Measurements from ENCODE around the gene ZNF500.

The ZNF500 gene

DNA sequence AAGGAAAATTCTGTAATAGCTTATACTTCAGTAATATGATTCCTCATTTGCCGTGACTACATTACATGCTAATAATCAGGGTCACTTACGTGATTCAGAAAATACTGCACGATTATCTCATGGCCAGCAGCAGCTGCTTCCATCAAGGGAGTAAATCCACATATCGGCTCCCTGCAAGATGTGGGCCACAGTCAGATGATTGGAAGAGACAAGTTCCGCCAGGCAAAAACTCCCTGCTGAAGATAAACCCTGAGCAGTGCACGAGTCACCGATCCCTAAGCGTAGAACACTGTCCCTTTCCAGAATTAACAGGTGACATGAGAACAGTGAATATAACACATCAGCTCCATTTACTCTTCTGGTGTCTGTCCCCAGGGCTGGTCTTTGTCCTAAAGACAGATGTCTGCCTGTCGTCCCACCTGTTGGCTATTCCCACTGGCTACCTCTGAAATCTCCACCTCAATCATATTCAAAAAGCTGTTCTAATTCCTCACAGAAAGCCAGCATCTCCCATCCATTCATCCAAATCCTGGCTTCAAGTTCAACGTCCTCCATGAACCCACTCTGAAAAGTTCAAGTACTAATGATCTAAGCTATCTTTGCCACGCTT, 42.2 kb downstream of the ZNF500 start:
- Mint-ChIP-seq H3K27me3 (no peaks in the 10 kb centered on the region), H3K4me1 (no peaks in the 10 kb centered on the region)

DNA sequence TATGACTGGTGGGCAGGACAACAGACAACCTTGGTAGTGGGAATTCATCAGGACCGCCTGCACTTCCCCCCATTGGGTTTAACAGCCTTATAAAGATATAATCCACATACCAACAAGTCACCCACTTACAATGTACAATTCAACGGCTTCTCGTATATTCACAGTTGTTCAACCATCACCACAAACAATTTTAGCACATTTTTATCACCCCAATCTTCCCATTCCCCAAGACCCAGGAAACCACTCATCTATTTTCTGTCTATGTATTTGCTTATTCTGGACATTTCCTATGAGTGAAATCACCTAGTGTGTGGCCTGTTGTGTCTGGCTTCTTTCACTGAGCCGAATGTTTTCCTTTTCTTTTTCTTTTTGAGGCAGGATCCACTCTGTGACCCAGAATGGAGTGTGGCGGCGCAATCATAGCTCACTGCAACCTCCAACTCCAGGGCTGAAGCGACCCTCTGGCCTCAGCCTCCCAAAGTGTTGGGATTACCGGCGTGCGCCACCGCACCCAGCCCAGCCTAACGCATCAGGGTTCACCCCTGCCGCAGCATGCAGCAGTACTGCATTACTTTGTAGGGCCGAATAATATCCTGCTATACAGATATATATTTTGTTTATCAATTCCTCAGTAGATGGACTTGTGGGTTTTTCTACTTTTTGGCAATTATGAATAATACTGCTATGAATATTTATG, 43.7 kb downstream of the ZNF500 start:
- peaks cover 13% of the 10 kb centered on the region for H3K4me1 Mint-ChIP-seq
- no peak for ATAC-seq
- H3K4me3 Mint-ChIP-seq: no peak overlapping the region
- peaks cover 26% of the 10 kb centered on the region for H3K36me3 Mint-ChIP-seq
- no peaks in the 10 kb centered on the region for H3K27me3 Mint-ChIP-seq
- no peak overlapping the region for H3K27ac Mint-ChIP-seq
- H3K9me3 Mint-ChIP-seq: no peaks in the 10 kb centered on the region

More for the DNA sequence above, 42.2 kb downstream of the ZNF500 start:
- no peak for ATAC-seq
- Mint-ChIP-seq H3K27ac (no peak overlapping the region), H3K36me3 (peaks cover 26% of the 10 kb centered on the region), H3K4me3 (no peak overlapping the region), H3K9me3 (no peaks in the 10 kb centered on the region)

DNA sequence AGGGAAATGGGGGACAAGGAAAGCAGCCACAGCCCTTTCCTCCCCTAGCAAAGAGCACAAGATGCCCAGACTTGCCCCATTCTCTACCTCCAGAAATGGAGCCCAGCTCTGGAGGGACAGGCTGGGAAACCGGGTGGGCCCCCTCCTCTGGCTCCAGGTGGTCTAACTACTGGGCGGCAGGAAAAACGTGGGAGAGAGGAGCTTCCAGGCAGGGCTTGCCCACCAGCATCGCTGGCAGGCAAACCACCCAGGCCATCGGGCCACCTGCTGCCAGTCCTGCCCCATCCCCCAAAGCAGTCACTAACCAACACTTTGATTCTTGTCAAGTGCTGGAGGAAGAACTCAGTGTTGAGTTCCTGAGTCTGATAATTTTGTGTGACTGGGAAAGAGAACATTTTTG, 48.5 kb downstream of the ZNF500 start:
- Mint-ChIP-seq H3K4me3 (no peak overlapping the region), H3K9me3 (no peaks in the 10 kb centered on the region), H3K27me3 (no peaks in the 10 kb centered on the region), H3K4me1 (peaks cover 15% of the 10 kb centered on the region), H3K36me3 (peaks cover 16% of the 10 kb centered on the region), H3K27ac (peak overlapping the region; percentile 14)
- ATAC-seq: no peak

- Mint-ChIP-seq H3K9me3 (no peaks in the 10 kb centered on the region), H3K4me1 (peaks cover 15% of the 10 kb centered on the region), H3K36me3 (peaks cover 26% of the 10 kb centered on the region), H3K27ac (no peak overlapping the region), H3K4me3 (no peak overlapping the region), H3K27me3 (no peaks in the 10 kb centered on the region)
- no peak for ATAC-seq
Measured at GRCh38 chr16:4714996-4715395, 52.0 kb downstream of the ZNF500 start.

DNA sequence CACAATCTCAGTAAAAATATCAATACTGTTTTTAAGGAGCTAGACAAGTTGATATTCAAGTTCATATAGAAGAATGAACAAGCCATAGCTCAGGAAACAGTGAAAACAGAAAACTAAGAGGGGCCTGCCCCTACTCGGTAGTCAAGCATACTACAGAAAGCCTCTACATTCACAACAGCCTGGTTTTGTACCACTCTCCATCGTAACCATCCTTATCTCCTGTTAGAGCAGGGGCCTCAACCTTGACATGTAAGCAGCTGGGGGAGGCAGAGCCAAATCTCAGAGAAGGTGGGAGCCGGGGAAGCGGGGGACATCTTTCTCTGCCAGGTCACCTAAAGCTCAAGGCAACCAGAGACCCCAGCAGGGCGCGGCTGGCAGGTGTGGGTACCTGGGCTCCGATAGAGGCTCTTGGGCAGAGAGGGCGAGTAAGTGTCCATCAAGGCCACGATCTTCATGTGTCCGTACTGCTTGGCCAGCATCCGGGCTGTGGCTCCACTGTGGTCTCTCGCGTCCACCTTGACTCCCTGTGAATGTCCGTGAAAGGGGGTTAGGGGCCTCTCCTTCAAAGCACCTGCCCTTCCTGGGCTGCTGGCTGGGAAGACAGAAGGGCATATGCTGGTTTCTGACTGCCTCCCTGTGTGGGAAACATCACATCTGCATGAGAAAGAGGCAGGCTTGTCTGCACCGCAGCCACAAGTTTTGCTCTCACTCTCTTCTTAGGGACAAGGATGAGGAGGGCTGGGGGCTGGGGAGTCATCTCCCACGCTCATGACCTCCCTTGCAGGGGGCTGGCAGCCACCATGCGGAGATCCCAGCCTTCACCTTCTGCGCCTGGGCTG, 53.1 kb downstream of the ZNF500 start:
- Mint-ChIP-seq H3K27me3 (no peaks in the 10 kb centered on the region), H3K27ac (no peak overlapping the region), H3K4me3 (no peak overlapping the region), H3K36me3 (peaks cover 34% of the 10 kb centered on the region), H3K9me3 (no peaks in the 10 kb centered on the region), H3K4me1 (peaks cover 9% of the 10 kb centered on the region)
- ATAC-seq: no peak

DNA sequence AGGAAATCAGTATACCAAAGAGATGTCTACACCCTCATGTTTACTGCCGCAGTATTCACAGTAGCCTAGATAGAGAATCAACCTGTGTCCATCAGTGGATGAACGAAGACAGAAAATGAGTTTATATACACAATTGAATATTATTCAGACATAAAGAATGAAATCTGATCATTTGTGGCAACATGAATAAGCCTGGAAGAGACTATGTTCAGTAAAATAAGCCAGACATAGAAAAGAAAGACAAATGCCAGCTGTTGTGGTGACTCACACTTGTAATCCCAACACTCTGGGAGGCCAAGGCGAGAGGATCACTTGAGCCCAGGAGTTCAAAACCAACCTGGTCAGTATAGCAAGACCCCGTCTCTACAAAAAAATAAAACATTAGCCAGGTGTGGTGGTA, 57.5 kb downstream of the ZNF500 start:
- Mint-ChIP-seq H3K4me3 (no peak overlapping the region), H3K27ac (no peak overlapping the region), H3K36me3 (peaks cover 52% of the 10 kb centered on the region), H3K4me1 (no peaks in the 10 kb centered on the region), H3K27me3 (no peaks in the 10 kb centered on the region), H3K9me3 (no peaks in the 10 kb centered on the region)
- ATAC-seq: no peak

GRCh38 chr16:4706871-4707270, 60.1 kb downstream of the ZNF500 start:
- Mint-ChIP-seq H3K27ac (no peak overlapping the region), H3K4me1 (no peaks in the 10 kb centered on the region), H3K4me3 (no peak overlapping the region), H3K36me3 (peaks cover 40% of the 10 kb centered on the region), H3K9me3 (no peaks in the 10 kb centered on the region), H3K27me3 (no peaks in the 10 kb centered on the region)
- no peak for ATAC-seq

DNA sequence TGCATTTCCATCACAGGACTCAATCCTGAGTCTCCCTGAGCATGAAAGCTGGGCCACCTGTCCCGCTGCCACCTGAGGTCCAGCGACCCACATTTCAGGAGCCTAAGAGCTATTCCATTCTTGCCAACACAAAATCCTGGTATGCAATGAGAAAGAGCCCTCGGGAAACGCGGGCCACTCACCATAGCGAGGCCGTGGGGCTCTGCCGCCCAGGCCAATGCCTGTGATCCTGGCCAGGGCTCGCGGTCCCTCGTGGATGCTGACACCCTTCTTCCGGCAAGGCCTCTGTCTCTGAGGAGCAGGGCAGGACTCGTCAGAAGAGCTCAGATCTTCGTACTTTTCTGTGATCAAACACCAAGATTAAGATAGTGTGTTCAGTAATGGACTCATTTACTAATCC, 62.0 kb downstream of the ZNF500 start:
- Mint-ChIP-seq H3K27ac (no peak overlapping the region), H3K4me3 (no peak overlapping the region), H3K4me1 (no peaks in the 10 kb centered on the region), H3K36me3 (peaks cover 37% of the 10 kb centered on the region), H3K9me3 (no peaks in the 10 kb centered on the region), H3K27me3 (no peaks in the 10 kb centered on the region)
- ATAC-seq: no peak

- no peaks in the 10 kb centered on the region for H3K27me3 Mint-ChIP-seq
- H3K27ac Mint-ChIP-seq: no peak overlapping the region
- peaks cover 37% of the 10 kb centered on the region for H3K36me3 Mint-ChIP-seq
- ATAC-seq: no peak
- H3K9me3 Mint-ChIP-seq: no peaks in the 10 kb centered on the region
- H3K4me3 Mint-ChIP-seq: no peak overlapping the region
- H3K4me1 Mint-ChIP-seq: no peaks in the 10 kb centered on the region
Measured at GRCh38 chr16:4704491-4704890, 62.5 kb downstream of the ZNF500 start.

DNA sequence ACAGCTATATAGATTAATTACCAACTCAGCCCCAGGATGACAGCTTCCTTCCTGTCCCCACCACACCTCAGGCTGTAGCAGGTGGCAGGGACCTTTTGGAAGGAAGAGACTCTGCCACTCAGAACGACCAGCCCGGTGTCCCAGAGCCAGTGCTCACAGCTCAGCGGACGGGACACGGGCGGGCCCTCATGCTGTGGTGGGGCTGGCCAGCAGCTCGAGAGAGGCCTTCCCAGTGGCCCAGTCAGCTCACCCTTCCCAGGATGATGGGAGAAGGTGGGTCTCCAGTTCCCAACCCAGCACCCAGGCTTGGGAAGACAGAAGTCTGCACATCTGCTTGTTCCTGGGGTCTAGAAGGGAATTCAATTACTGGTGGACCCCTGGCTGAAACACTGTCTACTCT, 63.1 kb downstream of the ZNF500 start:
- no peaks in the 10 kb centered on the region for H3K27me3 Mint-ChIP-seq
- no peak for ATAC-seq
- peaks cover 40% of the 10 kb centered on the region for H3K36me3 Mint-ChIP-seq
- H3K4me1 Mint-ChIP-seq: no peaks in the 10 kb centered on the region
- H3K4me3 Mint-ChIP-seq: no peak overlapping the region
- H3K27ac Mint-ChIP-seq: no peak overlapping the region
- no peaks in the 10 kb centered on the region for H3K9me3 Mint-ChIP-seq

DNA sequence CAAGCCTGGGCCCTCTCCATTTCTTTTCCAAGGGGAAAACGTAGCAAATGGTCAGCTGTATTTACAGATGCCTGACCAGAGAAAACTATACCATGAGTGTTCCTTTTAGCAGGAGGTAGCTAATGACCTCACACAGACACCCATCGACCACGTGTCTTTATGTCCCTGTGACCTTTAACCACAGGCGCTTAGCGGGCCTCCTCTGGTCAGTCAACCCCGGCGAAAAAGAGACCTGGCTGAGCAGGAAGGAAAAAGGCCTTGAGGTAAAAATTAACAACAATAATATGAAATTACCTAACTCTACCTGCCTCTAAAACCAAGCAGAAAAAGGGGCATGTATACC, 64.5 kb downstream of the ZNF500 start:
- no peak for ATAC-seq
- no peak overlapping the region for H3K4me3 Mint-ChIP-seq
- no peak overlapping the region for H3K27ac Mint-ChIP-seq
- no peaks in the 10 kb centered on the region for H3K4me1 Mint-ChIP-seq
- H3K27me3 Mint-ChIP-seq: no peaks in the 10 kb centered on the region
- H3K36me3 Mint-ChIP-seq: peaks cover 36% of the 10 kb centered on the region
- H3K9me3 Mint-ChIP-seq: no peaks in the 10 kb centered on the region

DNA sequence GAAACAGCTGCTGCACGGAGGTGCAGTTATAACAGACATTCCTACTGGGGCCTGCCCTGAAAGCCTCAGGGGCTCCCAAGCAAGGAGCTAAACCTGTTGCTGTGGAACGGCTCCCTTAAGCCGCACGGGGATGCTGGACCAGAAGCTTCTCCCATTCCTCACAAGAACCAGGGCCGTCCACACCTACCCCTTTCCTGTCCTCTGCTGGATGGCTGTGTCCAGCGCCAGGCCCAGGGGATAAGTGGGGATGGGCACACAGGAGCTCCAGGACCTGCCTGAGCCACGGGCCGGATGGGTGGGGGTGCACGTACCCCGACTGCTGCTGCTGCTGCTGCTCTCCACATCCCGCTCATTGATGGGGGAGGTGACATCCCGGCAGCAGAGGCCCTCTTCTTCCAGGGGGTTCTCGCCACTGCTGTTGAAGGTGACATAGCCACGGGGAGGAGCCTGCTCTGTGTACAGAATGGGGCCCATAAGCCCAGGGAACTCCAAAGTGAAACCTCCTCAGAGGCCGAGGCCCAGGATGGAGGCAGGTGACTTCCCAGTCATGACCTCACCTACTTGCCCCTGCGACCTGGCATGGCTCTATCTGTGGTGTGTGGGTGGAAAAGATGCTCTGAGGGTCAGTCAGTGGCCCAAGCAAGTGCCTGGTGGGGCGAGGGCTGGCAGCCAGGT, 65.0 kb downstream of the ZNF500 start:
- H3K9me3 Mint-ChIP-seq: no peaks in the 10 kb centered on the region
- H3K4me1 Mint-ChIP-seq: no peaks in the 10 kb centered on the region
- H3K36me3 Mint-ChIP-seq: peaks cover 31% of the 10 kb centered on the region
- H3K27me3 Mint-ChIP-seq: no peaks in the 10 kb centered on the region
- no peak for ATAC-seq
- no peak overlapping the region for H3K27ac Mint-ChIP-seq
- H3K4me3 Mint-ChIP-seq: no peak overlapping the region

DNA sequence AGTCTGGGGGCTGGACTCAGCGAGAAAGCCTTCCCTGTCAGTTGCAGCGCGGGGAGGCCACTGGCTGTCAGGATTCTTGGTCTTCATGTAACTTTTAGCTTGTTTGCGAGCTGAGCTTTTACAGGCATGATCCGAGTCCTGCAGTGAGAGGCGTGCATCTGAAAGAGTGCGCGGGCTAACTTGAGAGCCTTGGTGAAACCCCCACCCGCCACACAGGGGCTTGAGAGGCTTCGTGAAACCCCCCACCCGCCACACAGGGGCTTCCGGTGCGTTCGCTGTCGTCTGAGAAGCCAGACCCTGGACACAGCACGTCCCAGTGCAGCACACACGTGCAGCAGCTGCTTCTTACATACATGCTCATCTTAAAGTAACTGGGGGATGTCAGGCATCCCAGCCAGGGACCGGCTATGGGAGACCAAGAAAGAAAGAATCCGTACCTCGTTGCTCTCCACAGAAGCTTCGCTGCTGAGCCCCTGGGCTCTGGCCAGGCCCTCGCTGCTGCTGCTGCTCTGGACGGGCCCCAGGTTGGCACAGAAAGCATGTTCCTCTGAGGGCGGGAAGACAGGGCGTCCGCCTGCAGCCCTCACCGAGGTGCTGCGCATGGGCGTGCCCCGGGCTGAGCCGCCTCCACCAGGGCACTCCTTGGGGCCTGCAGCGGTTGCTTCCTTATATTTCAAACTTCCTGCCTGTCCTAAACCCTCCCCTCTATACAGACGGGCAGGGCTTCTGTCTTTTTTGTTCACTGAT, 65.8 kb downstream of the ZNF500 start:
- no peak overlapping the region for H3K4me3 Mint-ChIP-seq
- H3K4me1 Mint-ChIP-seq: no peaks in the 10 kb centered on the region
- H3K27ac Mint-ChIP-seq: no peak overlapping the region
- no peaks in the 10 kb centered on the region for H3K27me3 Mint-ChIP-seq
- no peak for ATAC-seq
- peaks cover 24% of the 10 kb centered on the region for H3K36me3 Mint-ChIP-seq
- no peaks in the 10 kb centered on the region for H3K9me3 Mint-ChIP-seq

GRCh38 chr16:4700380-4700996, 66.5 kb downstream of the ZNF500 start:
- H3K27ac Mint-ChIP-seq: no peak overlapping the region
- peaks cover 2% of the 10 kb centered on the region for H3K4me1 Mint-ChIP-seq
- no peak overlapping the region for H3K4me3 Mint-ChIP-seq
- H3K9me3 Mint-ChIP-seq: no peaks in the 10 kb centered on the region
- no peaks in the 10 kb centered on the region for H3K27me3 Mint-ChIP-seq
- peaks cover 24% of the 10 kb centered on the region for H3K36me3 Mint-ChIP-seq
- peak; percentile 44 for ATAC-seq

All from stimulated activated memory B cell treated with anti-CD40 and anti-IgM and Interleukin-4, amounts not matched to agents 10 μg/mL and 1 μg/mL and 100 μg/mL, for 72 hours (primary cell).